PC-3 (cell line): Measurements from ENCODE around the gene GRB10. TPM values are rescaled to one million over a fixed set of nuclear protein-coding genes. Genes with fewer than 3 reads are reported as not detected.

ENCODE experiments used
- ATAC-seq: fragments of 200-7000 bp; cut with Tn5 transposase; 2 replicates; pipeline ENCODE4 v1.9.1; 2020; ENCODE audit warnings: mild to moderate bottlenecking, moderate library complexity
- BruUV-seq: library from RNA; stranded (reverse); fragments of 400-500 nt; replicated peaks from 2 replicates; lab custom pipeline; 2021; lab: Mats Ljungman, UMichigan
- CTCF ChIA-PET: fragments of 300-600 bp; sonication (Branson Sonifier 250); formaldehyde crosslinking; loops from one replicate; lab custom pipeline; 2022; ENCODE audit warnings: antibody characterized with exemption; lab: Charles Lee
- POLR2A ChIA-PET: fragments of 300-600 bp; sonication (Branson Sonifier 250); formaldehyde crosslinking; loops from one replicate; lab custom pipeline; 2022; ENCODE audit warnings: antibody characterized with exemption; ENCODE audit not compliant: unreplicated experiment; lab: Charles Lee
- DNase-seq: peaks from one replicate; pipeline ENCODE4 v3.0.0-alpha.2; 2015
- H2AFZ ChIP-seq: fragments of 300-600 bp; sonication (generic); 2 replicates; pipeline ENCODE4 v1.6.0; 2016; ENCODE audit warnings: antibody characterized with exemption, low read length
- H3F3A ChIP-seq: fragments of 300-600 bp; sonication (generic); one replicate; pipeline ENCODE4 v1.6.0; 2017; ENCODE audit warnings: antibody characterized with exemption, low read length, control low read depth, mild to moderate bottlenecking; ENCODE audit not compliant: unreplicated experiment
- H3K27ac ChIP-seq: fragments of 300-600 bp; sonication (generic); 2 replicates; pipeline ENCODE4 v1.5.1; 2016; ENCODE audit warnings: mild to moderate bottlenecking, low read length
- H3K27me3 ChIP-seq: fragments of 300-600 bp; sonication (generic); 2 replicates; pipeline ENCODE4 v1.6.1; 2016; ENCODE audit warnings: low read length, mixed read lengths
- H3K36me3 ChIP-seq: fragments of 300-600 bp; sonication (generic); 2 replicates; pipeline ENCODE4 v1.6.1; 2016; ENCODE audit warnings: low read depth, mixed run types, low read length, mixed read lengths
- H3K4me1 ChIP-seq: fragments of 300-600 bp; sonication (generic); 2 replicates; pipeline ENCODE4 v1.5.1; 2016; ENCODE audit warnings: low read length; ENCODE audit not compliant: insufficient read depth
- H3K4me2 ChIP-seq: fragments of 300-600 bp; sonication (generic); 2 replicates; pipeline ENCODE4 v1.6.0; 2016; ENCODE audit warnings: low read length
- H3K4me3 ChIP-seq: fragments of 300-600 bp; sonication (generic); 2 replicates; pipeline ENCODE4 v1.5.1; 2016; ENCODE audit warnings: mild to moderate bottlenecking, low read length, mixed read lengths
- H3K79me2 ChIP-seq: fragments of 300-600 bp; sonication (generic); 2 replicates; pipeline ENCODE4 v1.6.1; 2017; ENCODE audit warnings: low read length, mixed read lengths
- H3K9ac ChIP-seq: fragments of 300-600 bp; sonication (generic); 2 replicates; pipeline ENCODE4 v1.6.0; 2016; ENCODE audit warnings: mild to moderate bottlenecking, low read length
- H3K9me2 ChIP-seq: fragments of 300-600 bp; sonication (generic); replicated peaks from 2 replicates; pipeline ENCODE4 v1.6.1; 2016; ENCODE audit warnings: mixed run types, low read length, mixed read lengths
- H3K9me3 ChIP-seq: fragments of 300-600 bp; sonication (generic); 2 replicates; pipeline ENCODE4 v1.6.1; 2016; ENCODE audit warnings: low read length, mixed read lengths
- H4K20me1 ChIP-seq: fragments of 300-600 bp; sonication (generic); 2 replicates; pipeline ENCODE4 v1.6.1; 2016; ENCODE audit warnings: low read length, mixed read lengths
- EZH2 ChIP-seq: fragments of 300-600 bp; sonication (generic); IDR thresholded peaks from one replicate; pipeline ENCODE4 v1.6.1; 2017; ENCODE audit warnings: antibody characterized with exemption, mild to moderate bottlenecking, low read length; ENCODE audit not compliant: unreplicated experiment
- EZH2phosphoT487 ChIP-seq: fragments of 300-600 bp; sonication (generic); IDR thresholded peaks from 2 replicates; pipeline ENCODE4 v1.6.1; 2018; ENCODE audit warnings: mild to moderate bottlenecking, antibody characterized with exemption, low read length, borderline replicate concordance
- intact Hi-C: fragments of 100-400 bp; cut with micrococcal nuclease; formaldehyde crosslinking; loops from 2 replicates; pipeline ENCODE4 v1.9.0; 2023
- total RNA-seq: library from RNA; depleted of rRNA; stranded (reverse); fragments of >200 nt; gene quantifications from 2 replicates; pipeline ENCODE4 v1.2.3, GENCODE V29; 2014
- TF ChIP-seq, protein P1 (sequence below): fragments of 300-600 bp; sonication (generic); conservative IDR thresholded peaks from 2 replicates; pipeline ENCODE4 v1.5.1; 2017; ENCODE audit warnings: antibody characterized with exemption, low read depth, mild to moderate bottlenecking, low read length

GRB10 gene
- total RNA-seq, 1 experiment from 2014 or later = 61.3 TPM

DNA sequence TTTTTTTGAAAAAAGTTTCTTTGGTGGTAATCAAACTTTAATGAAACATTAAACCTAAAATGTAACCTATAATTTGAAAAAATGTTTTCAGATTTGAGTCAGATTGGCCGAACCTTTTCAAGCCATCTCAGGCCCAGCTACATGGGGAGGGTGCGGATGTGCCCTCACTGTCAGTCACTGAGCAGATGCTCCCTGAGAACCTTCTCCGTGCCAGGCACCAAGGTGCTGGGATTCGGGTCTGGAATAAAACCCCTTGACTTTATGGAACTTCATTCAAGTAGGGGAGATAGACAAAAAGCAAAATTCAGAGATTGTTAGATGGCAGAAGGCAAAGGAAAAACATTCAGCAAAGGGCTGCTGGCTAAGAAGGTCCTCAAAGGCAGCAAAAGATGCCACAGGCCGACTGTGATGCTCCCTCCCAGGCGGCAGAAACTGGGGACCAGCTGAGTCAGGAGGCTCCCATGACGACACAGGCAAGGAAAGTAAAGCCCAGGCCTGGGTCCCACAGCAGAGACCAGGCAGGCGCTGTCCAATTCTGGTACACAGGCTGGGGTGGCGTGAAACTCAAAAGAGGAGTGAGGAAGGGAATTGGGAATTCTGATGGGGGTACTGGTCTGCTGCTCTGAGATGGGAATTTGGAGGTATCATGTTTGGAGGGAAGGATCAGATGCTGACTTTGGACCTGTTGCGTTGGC is 135.3 kb downstream of the GRB10 start:
- intact Hi-C loops = no loop called here
- BruUV-seq = no TSS peak
- Histone ChIP-seq H3K36me3 (no peaks in the 10 kb centered on the region), H3K4me1 (no peaks in the 10 kb centered on the region), H3K4me2 (no peak overlapping the region), H3K9ac (no peak overlapping the region), H3F3A (no peaks in the 10 kb centered on the region), H3K27me3 (no peaks in the 10 kb centered on the region), H3K9me2 (no peaks in the 10 kb centered on the region), H3K9me3 (no peaks in the 10 kb centered on the region), H3K79me2 (no peaks in the 10 kb centered on the region), H3K4me3 (no peak overlapping the region), H2AFZ (no peak overlapping the region), H3K27ac (no peak overlapping the region), H4K20me1 (no peaks in the 10 kb centered on the region)
- ATAC-seq (no peak), DNase-seq (no peak)
- no peak for TF ChIP-seq EZH2
- TF ChIP-seq, protein P1, sequence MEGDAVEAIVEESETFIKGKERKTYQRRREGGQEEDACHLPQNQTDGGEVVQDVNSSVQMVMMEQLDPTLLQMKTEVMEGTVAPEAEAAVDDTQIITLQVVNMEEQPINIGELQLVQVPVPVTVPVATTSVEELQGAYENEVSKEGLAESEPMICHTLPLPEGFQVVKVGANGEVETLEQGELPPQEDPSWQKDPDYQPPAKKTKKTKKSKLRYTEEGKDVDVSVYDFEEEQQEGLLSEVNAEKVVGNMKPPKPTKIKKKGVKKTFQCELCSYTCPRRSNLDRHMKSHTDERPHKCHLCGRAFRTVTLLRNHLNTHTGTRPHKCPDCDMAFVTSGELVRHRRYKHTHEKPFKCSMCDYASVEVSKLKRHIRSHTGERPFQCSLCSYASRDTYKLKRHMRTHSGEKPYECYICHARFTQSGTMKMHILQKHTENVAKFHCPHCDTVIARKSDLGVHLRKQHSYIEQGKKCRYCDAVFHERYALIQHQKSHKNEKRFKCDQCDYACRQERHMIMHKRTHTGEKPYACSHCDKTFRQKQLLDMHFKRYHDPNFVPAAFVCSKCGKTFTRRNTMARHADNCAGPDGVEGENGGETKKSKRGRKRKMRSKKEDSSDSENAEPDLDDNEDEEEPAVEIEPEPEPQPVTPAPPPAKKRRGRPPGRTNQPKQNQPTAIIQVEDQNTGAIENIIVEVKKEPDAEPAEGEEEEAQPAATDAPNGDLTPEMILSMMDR = no peak
- POLR2A ChIA-PET = no interaction called here
- CTCF ChIA-PET = no interaction called here

GRCh38 chr7:50646069-50646468 is 136.6 kb downstream of the GRB10 start:
- DNase-seq = no peak
- H3K4me3 ChIP-seq = no peak overlapping the region
- no peak overlapping the region for H3K4me2 ChIP-seq
- H3K27ac ChIP-seq = no peak overlapping the region
- H3K9ac ChIP-seq = no peak overlapping the region
- no peaks in the 10 kb centered on the region for H3K4me1 ChIP-seq
- H3K79me2 ChIP-seq = no peaks in the 10 kb centered on the region
- H3K36me3 ChIP-seq = no peaks in the 10 kb centered on the region
- no peaks in the 10 kb centered on the region for H3K9me2 ChIP-seq
- H4K20me1 ChIP-seq = no peaks in the 10 kb centered on the region
- ChIA-PET CTCF (no interaction called here), POLR2A (no interaction called here)
- BruUV-seq = no TSS peak
- H3K27me3 ChIP-seq = no peaks in the 10 kb centered on the region
- TF ChIP-seq EZH2phosphoT487 (no peak), EZH2 (no peak)
- TF ChIP-seq, protein P1 = no peak
- intact Hi-C loops = no loop called here
- H3K9me3 ChIP-seq = no peaks in the 10 kb centered on the region
- H2AFZ ChIP-seq = no peak overlapping the region
- no peaks in the 10 kb centered on the region for H3F3A ChIP-seq
- ATAC-seq = no peak

DNA sequence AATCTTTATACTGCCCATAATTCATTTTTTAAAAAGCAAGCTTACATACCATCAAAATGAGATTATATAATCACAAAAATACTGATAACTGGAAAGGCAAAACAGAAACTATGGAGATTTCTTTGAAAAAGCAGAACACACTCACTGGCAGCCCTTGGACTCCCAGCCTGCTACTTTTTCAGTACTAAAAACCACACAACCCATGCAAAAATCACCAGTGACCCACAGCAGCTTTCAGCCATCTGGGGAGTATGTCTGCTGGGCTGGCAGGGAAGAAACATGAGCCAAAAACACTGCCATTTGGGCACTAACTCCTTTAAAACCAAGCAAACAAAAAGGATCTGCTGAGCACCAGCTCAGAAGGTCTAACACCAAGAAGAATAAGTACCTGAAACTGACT is 137.5 kb downstream of the GRB10 start:
- DNase-seq (no peak), ATAC-seq (no peak)
- Histone ChIP-seq H3K27ac (no peak overlapping the region), H3K36me3 (no peaks in the 10 kb centered on the region), H3K9me3 (no peaks in the 10 kb centered on the region), H3K9me2 (no peaks in the 10 kb centered on the region), H3K27me3 (no peaks in the 10 kb centered on the region), H3K4me1 (no peaks in the 10 kb centered on the region), H3F3A (no peaks in the 10 kb centered on the region), H3K79me2 (no peaks in the 10 kb centered on the region), H3K4me3 (no peak overlapping the region), H4K20me1 (no peaks in the 10 kb centered on the region), H2AFZ (no peak overlapping the region), H3K9ac (no peak overlapping the region), H3K4me2 (no peak overlapping the region)
- intact Hi-C loops = no loop called here
- CTCF ChIA-PET = no interaction called here
- BruUV-seq = no TSS peak
- POLR2A ChIA-PET = no interaction called here
- TF ChIP-seq EZH2 (no peak), EZH2phosphoT487 (no peak)
- TF ChIP-seq, protein P1 = no peak
